NCI-H2107 treated with DMSO at 0.1 percent for 48 hours (cell line): ENCODE measurements around the gene MEG3.
"Not testable (repeated sequence)": the region's sequence is repeated elsewhere in the genome, so short reads cannot be mapped to it uniquely, and the experiment has no call there.

Experiments used
- DNase-seq: peaks from one replicate; lab custom pipeline; 2025; ENCODE audit not compliant: unreplicated experiment; lab: John Stamatoyannopoulos, UW

Gene MEG3

DNA sequence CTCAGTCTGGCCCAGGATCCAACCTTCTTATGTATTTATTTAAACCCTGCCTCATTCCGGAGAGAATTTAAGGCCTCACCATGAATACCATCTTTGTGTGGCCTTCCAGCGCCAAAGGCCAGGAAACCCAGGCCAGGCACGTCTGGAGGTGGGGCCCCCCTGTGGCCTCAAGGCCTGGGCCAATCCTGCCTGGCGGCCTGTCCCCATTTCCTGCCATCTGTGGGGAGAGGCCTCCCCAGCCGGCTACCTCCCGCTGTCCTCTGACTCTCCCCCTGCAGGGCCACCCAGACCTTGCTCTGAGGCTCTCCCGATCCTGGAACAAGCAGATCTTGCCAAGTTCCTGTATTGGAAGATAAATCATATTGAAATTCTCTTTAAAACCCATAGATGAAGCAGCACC, 37.4 kb upstream of the MEG3 start:
- DNase-seq: no peak

DNA sequence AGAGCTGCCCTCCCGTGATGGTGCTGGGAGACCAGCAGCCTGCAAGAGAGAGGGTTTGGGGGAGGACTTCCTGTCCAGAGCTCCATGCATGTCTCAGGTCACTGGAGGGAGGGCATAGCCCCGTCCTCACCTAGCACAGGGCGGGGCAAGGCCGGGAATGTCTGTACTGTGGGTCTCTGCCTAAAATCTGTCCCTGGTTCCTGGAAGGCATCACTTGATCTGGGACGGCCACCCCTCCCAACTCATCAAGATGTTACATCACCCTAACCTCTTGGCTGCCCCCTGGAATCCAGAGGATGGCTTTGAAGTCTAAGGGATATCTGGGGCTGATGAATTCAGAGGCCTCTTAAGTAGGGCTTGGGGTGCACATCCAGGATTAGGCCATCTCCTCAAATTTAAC, 37.0 kb upstream of the MEG3 start:
- no peak for DNase-seq

DNA sequence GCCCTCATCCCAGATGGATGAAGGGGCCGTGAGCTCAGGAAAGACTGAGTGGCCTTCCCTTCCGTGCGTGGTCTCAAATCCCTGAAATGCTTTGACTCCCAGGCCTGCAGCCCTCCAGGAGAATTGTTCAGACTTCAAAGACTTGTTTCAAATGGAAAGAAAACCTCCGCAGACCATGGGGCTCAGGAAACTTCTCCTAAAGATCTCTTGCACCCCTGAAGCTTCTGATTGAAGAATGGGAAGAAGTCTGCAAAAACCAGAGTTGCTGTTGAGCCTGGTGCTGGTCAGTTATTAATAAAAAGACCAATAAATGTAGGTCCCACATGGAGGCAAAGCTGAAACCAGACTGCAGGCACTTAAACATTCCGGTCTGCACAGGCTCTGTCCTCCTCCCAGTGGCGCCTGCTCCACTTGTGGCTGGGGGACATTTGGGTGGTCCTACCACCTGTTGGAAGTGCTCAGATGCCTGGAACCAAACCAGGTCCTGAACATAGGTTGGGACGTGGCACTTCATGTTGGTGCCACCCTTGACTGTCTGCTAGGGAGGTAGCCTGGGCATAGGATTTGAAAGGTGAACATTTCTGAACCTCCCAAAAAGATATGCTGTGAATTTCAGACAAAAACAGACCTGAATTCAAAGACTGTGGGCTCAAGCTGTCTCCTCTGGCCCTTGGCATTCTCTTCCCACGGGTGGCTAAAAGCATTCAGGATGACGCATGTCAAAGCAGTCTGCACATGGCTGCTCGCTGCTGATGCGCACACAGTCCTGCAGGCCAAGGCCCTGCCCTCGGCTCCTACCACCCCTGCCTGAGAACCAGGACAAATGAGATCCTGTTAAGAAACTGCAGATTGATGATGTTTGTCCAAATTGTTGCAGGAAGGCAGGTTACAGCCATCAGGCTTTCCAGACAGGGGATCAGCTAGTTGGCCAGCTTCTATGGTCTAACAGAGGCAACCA, 36.2 kb upstream of the MEG3 start:
- DNase-seq: no peak

DNA sequence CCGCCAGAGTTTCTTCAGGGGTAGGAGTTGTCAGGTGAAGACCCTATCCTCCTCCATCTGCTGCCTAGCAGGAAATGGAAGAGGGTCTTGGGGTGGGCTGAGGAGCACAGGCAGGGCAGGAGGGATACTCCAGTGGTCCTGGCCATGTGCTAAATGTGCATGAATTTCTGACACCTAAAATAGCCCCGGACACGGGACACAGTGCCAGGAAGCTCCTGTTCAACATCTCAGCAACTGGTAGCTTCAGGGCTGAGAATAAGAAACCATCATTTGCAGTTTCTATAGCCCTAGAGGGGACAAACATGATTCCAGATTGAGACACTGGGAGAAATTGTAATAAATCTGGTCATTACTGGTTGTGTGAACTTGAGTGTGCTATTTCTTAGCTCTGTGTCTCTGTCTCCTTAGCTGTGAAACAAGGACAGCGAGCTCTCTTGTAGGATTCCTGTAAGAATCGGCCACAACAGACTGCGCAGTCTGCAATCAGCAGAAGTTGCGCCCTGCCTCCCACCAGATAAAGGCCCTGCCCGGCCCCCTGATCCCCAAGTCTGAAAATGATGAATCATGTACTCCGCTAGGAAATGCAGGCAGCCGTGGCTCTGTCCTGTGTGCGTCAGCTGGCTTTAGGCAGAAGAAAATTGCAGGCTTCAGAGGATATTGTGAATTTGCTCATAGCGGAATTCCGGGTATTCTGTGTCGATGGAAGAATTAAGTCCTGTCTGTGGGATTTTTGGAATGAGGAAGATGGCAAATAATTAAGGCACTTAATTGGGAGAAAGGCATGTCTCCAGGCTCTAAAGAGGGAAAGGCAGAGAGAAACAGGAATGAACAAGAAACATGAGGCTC, 35.2 kb upstream of the MEG3 start:
- no peak for DNase-seq

DNA sequence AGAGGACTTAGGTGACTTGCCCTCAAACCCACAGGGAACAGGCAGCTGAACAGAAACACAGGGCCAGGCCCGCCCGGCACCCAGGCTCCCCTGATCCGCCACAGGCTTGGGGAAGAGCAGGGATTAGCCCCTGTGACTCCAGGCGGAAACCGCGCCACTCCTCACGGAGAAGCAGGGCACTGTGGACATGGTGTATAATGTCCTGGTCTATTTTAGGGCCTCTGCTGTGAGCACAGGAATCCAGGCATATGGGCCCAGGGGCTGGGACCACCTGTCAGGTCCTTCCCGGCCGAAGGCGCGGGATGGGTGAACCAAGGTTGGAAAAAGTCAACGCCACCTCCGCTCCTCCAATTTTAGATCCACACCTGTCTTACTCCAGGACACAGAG, 34.6 kb upstream of the MEG3 start:
- DNase-seq: no peak

DNA sequence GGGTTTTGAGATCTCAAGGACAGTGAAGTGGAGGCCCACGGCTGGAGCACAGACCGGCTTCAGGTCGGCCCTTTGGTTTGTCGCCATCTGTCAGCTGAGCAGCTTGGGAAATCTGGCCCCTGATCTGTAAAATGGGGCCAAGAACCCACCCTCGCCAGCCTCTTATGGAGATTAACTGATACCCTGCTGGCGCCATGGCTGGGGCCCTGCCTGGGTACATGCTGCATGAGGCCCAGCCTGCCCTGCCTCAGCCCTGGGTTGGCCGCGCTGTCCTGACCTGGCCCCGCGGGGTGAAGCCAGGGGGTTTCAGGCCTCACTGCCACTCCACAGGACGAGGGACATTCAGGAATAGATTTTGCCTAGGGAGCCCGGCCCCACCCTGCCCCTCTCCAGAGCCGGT, 33.9 kb upstream of the MEG3 start:
- DNase-seq: no peak

DNA sequence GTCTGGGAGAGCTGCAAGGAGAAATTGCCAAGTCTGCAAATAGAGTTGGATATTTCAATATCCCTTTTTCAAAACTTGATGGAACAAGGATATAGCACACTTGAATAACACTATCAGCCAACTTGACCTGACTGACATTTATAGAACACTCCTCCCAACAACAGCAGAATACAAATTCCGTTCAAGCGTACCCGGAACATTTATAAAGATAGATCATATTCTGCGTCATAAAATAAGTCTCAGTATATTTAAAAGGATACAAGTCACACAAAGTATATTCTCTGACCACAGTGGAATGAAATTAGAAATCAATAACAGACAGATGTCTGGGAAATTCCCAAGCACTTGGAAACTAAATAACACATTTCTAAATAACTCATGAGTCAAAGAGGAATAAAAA, 29.0 kb upstream of the MEG3 start:
- no peak for DNase-seq

DNA sequence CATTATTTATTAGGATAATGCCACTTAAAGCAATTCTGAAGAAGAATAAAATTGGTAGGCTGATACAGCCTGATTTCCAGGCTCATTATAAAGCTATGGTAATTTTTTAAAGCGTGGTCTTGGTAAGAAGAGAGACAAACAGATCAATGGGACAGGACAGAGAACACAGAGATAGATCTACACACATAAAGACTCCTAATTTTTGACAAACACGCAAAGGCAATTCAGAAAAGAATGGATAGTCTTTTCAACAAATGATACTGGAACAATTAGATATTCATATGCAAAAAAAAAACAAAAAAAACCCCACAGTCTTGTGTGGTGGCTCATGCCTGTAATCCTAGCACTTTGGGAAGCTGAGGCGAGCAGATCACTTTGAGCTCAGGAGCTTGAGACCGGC, 25.9 kb upstream of the MEG3 start:
- DNase-seq: no peak

DNA sequence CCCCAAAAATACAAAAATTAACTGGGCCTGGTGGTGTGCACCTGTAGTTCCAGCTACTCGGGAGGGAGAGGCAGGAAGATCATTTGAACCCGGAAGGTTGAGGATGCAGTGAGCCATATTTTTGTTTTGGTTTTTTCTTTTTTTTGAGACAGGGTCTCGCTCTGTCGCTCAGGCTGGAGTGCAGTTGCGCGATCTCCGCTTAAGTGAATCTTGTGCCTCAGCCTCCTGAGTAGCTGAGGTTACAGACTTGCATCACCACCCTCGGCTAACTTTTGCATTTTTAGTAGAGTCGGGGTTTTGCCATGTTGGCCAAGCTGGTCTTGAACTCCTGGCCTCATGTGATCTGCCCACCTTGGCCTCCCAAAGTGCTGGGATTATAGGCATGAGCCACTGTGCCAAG, 24.5 kb upstream of the MEG3 start:
- DNase-seq: not testable (repeated sequence)

DNA sequence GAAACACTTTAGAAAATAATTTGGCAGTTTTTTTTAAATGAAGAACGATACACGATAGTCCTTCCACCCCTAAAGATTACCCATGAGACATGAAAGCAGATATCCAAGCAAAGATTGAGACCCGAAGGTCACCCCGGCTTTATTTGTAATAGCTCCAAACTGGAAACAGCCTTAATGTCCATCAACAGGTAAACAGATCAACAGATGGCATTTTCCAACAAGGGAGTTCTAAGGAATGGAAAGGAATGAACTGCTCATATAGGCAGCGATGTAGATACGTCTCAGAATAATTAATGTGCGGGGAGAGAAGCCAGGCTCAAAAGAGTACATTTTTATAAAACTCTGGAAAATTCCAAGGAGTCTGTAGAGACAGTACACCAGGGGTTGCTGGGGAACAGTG, 23.7 kb upstream of the MEG3 start:
- DNase-seq: no peak

DNA sequence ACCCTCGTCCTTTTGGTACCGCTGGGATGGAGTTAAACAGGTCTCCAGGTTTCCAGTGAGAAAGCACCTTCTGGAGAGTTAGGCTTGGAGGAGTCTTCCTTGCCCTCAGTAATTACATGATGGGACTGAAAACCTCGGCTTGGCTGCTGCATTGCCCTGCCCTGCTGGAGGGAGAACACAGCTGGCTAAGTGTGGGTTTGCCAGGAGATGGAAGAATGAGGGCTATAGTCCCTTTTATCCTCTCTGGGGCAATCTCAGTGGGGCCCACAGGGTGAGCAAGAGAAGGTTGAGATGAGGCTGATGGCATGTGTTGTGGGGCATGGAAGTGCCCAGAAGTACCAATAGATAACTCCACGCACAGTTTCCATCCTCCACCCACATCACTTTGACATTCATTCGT, 23.2 kb upstream of the MEG3 start:
- no peak for DNase-seq

DNA sequence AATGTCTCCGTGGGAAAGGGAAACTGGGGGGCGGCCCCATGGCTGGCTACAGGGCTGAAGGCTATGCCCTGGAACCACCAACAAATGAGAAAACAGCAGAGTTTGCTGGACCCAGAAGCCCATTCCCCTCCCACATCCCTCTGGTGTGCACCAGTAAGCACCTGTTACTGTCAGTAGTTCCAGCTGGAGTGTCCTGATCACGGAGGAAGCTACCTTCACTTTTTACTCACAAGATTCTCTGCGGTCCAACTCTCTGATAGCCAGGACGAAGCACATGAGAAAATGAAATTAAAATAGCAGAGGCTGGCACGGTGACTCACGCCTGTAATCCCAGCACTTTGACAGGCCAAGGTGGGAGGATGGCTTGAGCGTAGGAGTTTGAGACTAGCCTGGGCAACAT, 22.7 kb upstream of the MEG3 start:
- DNase-seq: no peak

DNA sequence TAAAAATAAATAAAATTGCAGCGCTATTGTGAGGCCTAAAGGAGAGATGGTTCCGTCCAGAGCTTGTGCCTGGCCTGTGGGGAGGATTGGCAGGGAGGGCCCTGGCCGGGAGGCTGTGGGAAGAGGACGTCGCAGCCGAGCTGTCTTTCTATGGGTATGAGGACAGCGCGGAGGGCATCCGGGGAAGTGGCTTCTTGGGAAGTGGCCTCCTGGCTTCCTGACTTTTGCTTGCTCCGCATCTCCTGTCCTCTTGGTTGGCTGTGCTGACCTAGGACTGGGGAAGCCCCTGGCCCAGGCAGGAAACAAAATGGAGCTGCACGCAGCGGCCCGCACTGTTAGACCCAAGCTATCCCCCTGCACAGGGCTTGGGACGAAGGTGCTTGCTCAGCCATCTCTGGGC, 22.2 kb upstream of the MEG3 start:
- no peak for DNase-seq

DNA sequence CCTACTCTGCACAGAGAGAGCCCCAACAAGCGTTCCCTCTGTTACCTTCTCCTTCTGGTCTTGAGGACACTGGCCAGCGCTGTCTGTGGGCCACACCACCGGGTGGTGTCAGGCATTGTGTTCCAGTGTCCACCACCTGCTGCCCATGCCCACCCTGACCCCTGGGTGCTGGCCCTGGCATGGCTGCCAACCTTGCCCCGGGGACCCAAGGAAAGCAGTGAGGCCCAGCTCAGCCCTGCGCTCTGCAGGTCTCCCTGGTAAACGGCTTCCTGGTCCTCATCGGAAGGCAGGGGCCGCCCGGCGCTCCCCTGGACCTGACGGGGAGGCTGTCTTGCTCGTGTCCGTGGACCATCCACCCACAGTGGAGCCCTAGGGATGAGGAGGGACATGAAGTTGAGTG, 21.8 kb upstream of the MEG3 start:
- no peak for DNase-seq

DNA sequence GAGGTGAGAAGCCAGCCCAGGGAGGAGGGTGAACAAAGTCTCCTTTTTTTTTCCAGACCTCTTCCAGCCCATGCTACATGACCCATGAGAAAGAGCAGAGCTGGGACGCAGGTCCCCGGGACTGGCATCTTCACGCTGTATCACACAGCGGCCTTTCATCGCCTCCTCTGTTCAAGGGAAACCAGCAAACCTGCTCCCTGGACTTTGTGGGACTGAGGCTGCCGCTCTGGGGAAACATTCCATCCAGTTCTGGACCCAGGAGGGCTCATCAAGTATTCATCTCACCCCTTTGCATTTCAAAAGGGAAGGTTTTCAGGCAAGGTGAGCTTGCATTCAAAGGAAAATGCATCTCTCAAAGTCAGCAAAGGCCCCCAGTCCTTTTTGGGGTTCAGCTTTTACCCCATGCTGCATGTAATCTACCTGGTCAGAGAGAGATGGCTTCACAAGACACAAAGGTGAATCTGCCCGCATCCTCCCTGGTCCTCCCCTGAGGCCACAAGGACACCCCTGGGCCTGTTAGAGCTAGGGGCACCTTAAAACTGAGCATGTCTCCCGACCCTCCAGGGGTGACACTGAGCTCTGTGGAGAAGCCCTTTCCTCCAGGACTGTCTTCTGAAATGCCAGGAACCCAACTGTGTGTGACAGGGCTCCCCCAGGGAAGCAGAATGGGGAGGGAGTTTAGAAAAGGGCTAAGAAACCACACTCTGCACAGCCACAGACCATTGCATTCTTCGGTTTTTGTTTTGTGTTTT, 21.2 kb upstream of the MEG3 start:
- no peak for DNase-seq

DNA sequence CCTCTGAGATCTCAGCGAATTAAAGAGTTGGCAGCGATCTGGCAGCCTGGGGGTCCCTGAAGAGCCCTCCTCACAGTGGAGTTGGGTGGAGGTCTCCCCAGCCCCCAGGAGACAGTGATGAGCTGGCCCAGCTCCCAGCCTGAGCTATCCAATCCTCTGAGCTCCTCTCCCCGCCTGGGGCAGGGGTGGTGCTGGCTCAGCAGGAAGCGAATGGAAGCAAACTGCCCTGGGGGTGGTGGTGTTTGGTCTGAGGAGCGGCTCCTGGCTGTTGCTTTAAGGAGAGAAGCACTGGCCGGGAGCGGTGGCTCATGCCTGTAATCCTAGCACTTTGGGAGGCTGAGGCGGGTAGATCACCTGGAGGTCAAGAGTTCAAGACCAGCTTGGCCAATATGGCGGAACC, 19.5 kb upstream of the MEG3 start:
- no peak for DNase-seq

DNA sequence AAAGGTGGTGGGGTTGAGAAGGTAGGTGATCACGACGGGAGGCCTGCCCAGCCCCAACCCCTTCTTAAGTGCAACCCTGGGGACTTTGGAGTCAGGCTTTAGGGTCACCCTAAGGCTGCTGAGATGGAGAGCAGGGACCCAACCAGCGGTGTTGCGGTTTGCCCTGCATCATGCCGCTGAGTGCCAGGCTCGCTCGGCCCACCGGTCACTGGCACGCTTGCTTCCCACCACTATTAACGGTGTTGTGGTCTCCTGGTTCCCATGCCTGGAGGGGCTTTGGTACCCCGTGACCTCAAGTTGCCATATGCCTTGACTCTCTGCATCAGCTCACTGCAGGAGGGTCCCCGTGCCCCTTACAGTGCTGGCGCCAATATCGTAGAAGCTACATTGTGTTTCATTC, 18.4 kb upstream of the MEG3 start:
- no peak for DNase-seq

DNA sequence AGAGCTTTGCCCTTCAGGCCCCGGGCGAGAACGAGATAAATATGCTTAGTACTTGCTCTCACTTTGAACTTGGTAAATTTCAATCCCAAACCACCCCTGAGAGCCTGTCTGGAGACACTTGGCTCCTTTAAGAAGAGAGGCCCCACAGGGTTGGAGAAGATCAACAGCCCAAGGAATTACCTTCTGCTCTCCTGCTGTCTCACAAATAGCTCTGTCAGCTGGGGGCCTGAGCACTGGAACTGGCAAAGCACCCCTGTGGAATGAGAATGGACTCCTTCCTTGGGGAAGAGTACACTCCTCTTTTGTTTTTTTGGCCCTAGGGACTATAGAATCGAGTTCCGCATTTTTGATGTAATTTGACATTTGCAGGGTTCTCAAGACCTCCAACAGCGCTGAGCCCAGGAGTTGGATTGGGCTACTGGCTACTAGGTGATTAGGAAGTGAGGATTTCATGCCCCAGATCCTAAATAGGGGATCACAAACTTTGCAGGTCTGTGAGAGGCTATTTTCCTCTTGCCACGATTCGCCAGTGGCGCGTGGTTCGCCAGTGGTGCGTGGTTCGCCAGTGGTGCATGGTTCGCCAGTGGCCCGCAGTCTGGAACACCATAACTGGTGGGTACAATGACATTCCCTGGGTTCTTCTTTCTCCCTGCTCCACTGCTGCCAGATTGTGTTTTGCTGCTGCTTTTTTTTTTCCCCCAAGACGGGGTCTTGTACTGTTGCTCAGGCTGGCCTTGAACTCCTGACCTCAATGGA, 17.8 kb upstream of the MEG3 start:
- DNase-seq: no peak

DNA sequence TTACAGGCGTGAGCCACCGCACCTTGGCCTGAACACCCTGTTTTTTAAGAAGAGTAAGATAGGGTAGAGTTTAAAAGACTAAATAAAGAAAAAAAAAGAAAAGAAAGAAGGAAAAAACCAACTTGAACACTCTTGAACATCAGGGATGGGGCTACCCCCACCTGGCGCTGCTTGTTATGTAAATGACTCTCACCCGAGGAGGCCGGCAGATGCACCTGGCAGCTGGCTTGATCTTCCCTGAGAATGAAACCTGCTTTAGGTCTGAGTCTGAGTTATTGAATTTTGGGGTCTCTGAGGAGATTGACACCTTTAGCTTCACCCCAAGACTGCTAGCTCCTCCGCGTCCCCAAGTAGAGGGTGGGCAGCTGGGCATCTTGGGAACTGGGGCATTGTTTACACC, 15.5 kb upstream of the MEG3 start:
- no peak for DNase-seq

DNA sequence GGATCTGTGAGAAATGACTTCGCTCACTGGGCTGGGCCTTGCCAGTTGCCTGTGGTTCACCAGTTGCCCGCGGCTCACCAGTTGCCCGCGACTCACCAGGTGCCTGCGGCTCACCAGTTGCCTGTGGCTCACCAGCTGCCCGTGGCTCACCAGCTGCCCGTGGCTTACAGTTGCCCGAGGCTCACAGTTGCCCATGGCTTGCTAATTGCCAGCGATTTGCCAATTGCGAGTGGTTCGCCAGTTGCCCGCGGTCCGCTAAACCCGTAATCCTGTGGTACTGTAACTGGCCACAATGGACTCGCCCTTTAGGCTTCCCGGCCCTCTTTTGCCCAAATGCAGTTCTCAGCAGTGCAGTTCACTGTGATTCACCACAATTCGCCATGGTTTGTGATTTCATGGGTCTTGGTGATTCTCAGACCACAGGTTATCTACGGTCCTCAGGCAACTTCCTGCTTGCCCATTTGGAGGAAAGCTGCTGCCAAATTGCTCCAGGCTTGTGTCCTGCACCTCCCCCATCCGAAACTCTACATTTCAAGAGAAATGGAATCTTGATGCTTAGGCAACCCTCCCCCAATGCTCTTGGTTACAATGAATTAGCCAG, 15.0 kb upstream of the MEG3 start:
- no peak for DNase-seq
